Uterus (tissue), 2 donors: Measurements from ENCODE around the gene TAX1BP1.

Source experiments
- POLR2A ChIP-seq, 2 donors: fragments of 450-650 bp; IDR thresholded peaks; one replicate each; pipeline ENCODE4 v1.6.1; 2016; ENCODE audit warnings: antibody characterized with exemption in 2 of 2, mild to moderate bottlenecking in 1 of 2, moderate library complexity in 1 of 2
- TF ChIP-seq, protein P1 (sequence below), 4 experiments: fragments of 200-600 bp in 2 of 4; fragments of 450-650 bp in 2 of 4; sonication (generic) in 2 of 4; IDR thresholded peaks; one replicate each; pipeline ENCODE4 v1.5.1; 2016 to 2019; ENCODE audit warnings: antibody characterized with exemption in 4 of 4, mild to moderate bottlenecking in 2 of 4, moderate library complexity in 1 of 4

DNA sequence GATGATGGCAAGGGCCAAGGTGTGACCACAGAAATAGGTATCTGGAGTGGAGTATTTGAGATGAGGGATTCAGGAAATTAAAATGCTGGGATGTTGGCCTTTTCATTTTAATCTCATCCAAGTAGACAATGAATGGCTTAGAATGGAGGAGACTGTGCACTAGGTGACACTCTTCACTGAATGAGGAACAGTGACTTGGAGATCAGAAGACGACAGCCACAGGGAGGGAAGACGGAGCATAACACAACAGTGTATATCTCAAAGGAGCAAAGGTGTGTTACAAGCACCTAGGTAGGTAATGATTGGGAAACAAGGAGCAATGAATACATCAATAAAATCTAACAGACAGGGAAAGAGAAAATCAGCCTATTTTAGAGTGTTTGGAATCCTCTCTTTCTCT lies 4.1 kb upstream of the TAX1BP1 start:
- no peak for TF ChIP-seq POLR2A (IDR thresholded peaks at IDR 0.05)
- TF ChIP-seq, protein P1, sequence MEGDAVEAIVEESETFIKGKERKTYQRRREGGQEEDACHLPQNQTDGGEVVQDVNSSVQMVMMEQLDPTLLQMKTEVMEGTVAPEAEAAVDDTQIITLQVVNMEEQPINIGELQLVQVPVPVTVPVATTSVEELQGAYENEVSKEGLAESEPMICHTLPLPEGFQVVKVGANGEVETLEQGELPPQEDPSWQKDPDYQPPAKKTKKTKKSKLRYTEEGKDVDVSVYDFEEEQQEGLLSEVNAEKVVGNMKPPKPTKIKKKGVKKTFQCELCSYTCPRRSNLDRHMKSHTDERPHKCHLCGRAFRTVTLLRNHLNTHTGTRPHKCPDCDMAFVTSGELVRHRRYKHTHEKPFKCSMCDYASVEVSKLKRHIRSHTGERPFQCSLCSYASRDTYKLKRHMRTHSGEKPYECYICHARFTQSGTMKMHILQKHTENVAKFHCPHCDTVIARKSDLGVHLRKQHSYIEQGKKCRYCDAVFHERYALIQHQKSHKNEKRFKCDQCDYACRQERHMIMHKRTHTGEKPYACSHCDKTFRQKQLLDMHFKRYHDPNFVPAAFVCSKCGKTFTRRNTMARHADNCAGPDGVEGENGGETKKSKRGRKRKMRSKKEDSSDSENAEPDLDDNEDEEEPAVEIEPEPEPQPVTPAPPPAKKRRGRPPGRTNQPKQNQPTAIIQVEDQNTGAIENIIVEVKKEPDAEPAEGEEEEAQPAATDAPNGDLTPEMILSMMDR (IDR thresholded peaks at IDR 0.05), result no peak
